ENCODE results near the gene PTGR3. TPM values are rescaled to one million over a fixed set of nuclear protein-coding genes. Genes with fewer than 3 reads are reported as not detected.

Gene PTGR3
- total RNA-seq, 1 experiment from 2014 or later = 1.6 TPM

DNA sequence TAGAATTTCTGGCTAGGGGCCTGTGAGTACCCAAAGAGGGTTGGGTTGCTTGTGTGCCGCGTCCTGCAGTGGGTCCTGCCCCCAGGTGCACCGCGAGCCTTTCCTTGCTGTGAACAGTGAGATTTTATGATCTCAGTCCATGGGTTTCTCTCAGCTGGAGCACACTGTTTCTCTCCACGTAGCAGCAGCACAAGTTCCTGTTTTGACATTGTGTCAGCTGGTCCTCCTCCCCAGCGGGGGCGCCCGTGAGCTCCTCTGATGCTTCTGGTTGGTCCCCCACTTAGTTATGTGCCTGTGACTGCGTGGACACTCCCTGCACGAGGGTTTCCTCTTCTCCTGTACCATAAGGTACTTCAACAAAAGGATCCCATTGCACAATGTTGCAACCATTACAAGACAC lies 31.5 kb upstream of the PTGR3 start:
- Histone ChIP-seq H2BK20ac (ENCODE audit: low read depth, low read length, poor library complexity, severe bottlenecking) (no peak overlapping the region), H4K20me1 (ENCODE audit: control insufficient read depth, insufficient read depth, insufficient read length) (no peaks in the 10 kb centered on the region), H3K23me2 (ENCODE audit: insufficient read length, low read depth, low read length, poor library complexity, severe bottlenecking) (no peaks in the 10 kb centered on the region), H3K14ac (ENCODE audit: insufficient read depth, low read length) (no peak overlapping the region), H3K79me2 (ENCODE audit: insufficient read depth, low read length) (no peaks in the 10 kb centered on the region), H3K27ac (ENCODE audit: insufficient read length, low read depth, low read length) (no peak overlapping the region), H4K5ac (ENCODE audit: insufficient read length, low read depth, low read length) (no peak overlapping the region), H4K91ac (ENCODE audit: insufficient read length, low read depth, low read length) (no peak overlapping the region), H2BK5ac (ENCODE audit: insufficient read length, low read length) (no peak overlapping the region), H3K9me3 (ENCODE audit: control insufficient read depth, low read depth, low read length) (no peaks in the 10 kb centered on the region), H3K4me1 (ENCODE audit: insufficient read depth, low read length) (no peaks in the 10 kb centered on the region), H4K8ac (replicated peaks; ENCODE audit: insufficient read length, low read depth, low read length) (no peak overlapping the region), H3K56ac (ENCODE audit: insufficient read length, low read depth, low read length) (no peak overlapping the region), H3K23ac (ENCODE audit: insufficient read length, low read depth, low read length) (no peak overlapping the region), H3K18ac (ENCODE audit: insufficient read length, low read depth, low read length) (no peak overlapping the region), H3T11ph (ENCODE audit: low read length) (no peak overlapping the region), H2AK5ac (ENCODE audit: insufficient read length, low read length) (no peak overlapping the region), H2BK120ac (ENCODE audit: low read depth, low read length, poor library complexity, severe bottlenecking) (no peak overlapping the region), H2AFZ (ENCODE audit: low read length) (no peak overlapping the region), H3K4me2 (ENCODE audit: insufficient read depth, insufficient read length, low read length) (no peak overlapping the region), H3K79me1 (ENCODE audit: insufficient read depth, low read depth, low read length, poor library complexity, severe bottlenecking) (no peaks in the 10 kb centered on the region), H2BK15ac (ENCODE audit: low read depth, low read length) (no peak overlapping the region), H3K9ac (ENCODE audit: extremely low read depth, insufficient read length, low read length) (no peak overlapping the region), H3K27me3 (ENCODE audit: insufficient read depth, low read length) (peaks cover 2% of the 10 kb centered on the region; the same call in 1 of the 2 replicates), H2BK12ac (ENCODE audit: insufficient read length, low read depth, low read length) (no peak overlapping the region), H3K4ac (ENCODE audit: low read depth, low read length) (no peak overlapping the region)
- Mint-ChIP-seq H3K9me3 (peaks cover 0 to 3% of the 10 kb centered on the region in 2 experiments; a peak in 3 of 5 replicates), H3K27me3 (ENCODE audit: low read depth) (no peaks in the 10 kb centered on the region), H3K27ac (no peak overlapping the region), H3K4me1 (no peaks in the 10 kb centered on the region), H3K36me3 (ENCODE audit: insufficient read depth in 1 of 3, low read depth in 3 of 3) (no peaks in the 10 kb centered on the region), H3K4me3 (no peak overlapping the region)
- TF ChIP-seq, protein P1, sequence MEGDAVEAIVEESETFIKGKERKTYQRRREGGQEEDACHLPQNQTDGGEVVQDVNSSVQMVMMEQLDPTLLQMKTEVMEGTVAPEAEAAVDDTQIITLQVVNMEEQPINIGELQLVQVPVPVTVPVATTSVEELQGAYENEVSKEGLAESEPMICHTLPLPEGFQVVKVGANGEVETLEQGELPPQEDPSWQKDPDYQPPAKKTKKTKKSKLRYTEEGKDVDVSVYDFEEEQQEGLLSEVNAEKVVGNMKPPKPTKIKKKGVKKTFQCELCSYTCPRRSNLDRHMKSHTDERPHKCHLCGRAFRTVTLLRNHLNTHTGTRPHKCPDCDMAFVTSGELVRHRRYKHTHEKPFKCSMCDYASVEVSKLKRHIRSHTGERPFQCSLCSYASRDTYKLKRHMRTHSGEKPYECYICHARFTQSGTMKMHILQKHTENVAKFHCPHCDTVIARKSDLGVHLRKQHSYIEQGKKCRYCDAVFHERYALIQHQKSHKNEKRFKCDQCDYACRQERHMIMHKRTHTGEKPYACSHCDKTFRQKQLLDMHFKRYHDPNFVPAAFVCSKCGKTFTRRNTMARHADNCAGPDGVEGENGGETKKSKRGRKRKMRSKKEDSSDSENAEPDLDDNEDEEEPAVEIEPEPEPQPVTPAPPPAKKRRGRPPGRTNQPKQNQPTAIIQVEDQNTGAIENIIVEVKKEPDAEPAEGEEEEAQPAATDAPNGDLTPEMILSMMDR (conservative IDR thresholded peaks at IDR 0.05) = peak; percentile 26; the same call in 1 of the 3 replicates
- DNase-seq = no peak
- no CpG with 5 or more reads among the region's 10 CpGs for WGBS (ENCODE audit: extremely low coverage, insufficient read length, low lambda C conversion rate)
